Vagina (tissue), 2 donors: Measurements from ENCODE around the gene GABRB3.

Experiments used
- CTCF ChIP-seq, 3 experiments: fragments of 450-650 bp in 2 of 3; fragments of 200-600 bp in 1 of 3; sonication (generic) in 1 of 3; IDR thresholded peaks; one replicate each; pipeline ENCODE4 v1.5.1; 2017 to 2019; ENCODE audit warnings: antibody characterized with exemption in 3 of 3, mild to moderate bottlenecking in 2 of 3, moderate library complexity in 2 of 3
- POLR2A ChIP-seq, 2 donors: fragments of 450-650 bp; IDR thresholded peaks; one replicate each; pipeline ENCODE4 v1.6.1; 2017; ENCODE audit warnings: antibody characterized with exemption in 2 of 2, mild to moderate bottlenecking in 2 of 2, moderate library complexity in 2 of 2

GRCh38 chr15:26731965-26732364, 40.9 kb downstream of the GABRB3 start:
- no peak for TF ChIP-seq POLR2A (IDR thresholded peaks at IDR 0.05)
- no peak for TF ChIP-seq CTCF (IDR thresholded peaks at IDR 0.05)
